Stromal cell of bone marrow (primary cell): ENCODE data around the gene GPD1L.

Source experiments
- DNase-seq: peaks from one replicate; pipeline ENCODE4 v3.0.0-alpha.2; 2012; ENCODE audit warnings: low read depth

Gene GPD1L

GRCh38 chr3:32136703-32137102 lies 30.3 kb downstream of the GPD1L start:
- no peak for DNase-seq

DNA sequence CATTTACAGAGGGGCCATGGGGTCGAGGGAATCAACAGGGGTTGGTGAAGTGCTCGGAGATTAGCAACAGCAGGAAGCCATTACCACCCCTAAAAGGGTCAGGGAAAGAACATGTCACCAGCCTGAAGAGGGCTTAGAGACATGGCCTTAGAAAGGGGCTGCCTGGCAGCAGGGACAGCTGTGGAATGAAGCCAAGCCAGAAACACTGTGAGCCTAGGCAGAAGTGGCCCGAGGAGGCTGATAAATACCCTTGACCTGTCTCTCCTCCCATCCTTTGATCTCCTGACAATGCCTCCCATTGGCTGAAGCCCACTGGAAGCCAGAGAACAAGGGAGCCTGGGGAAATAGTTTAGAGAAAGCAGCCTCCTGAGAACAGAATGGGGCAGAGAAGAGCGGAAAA lies 31.4 kb downstream of the GPD1L start:
- DNase-seq, result no peak

DNA sequence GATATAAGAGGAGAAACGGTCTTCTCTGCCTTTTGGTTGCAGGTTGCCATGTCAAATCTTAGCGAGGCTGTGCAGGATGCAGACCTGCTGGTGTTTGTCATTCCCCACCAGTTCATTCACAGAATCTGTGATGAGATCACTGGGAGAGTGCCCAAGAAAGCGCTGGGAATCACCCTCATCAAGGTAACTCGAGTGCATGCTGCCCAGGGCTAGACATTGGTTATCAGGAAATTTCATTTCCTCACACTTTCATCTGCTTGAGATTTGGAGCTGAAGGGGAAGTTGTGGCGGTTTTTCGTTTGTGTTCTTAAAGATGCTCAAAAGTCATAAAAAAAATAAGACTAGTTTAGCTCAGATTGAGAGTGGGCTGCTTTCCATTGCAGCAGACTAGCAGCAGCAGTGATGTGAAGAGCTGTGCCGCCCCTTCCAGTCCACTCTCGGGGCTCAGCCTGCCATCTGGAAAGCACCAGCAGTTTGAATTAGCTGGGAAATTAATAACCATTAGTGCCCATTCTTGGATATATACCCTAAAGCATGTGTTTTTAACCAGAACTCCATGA lies 32.2 kb downstream of the GPD1L start:
- DNase-seq, result no peak

DNA sequence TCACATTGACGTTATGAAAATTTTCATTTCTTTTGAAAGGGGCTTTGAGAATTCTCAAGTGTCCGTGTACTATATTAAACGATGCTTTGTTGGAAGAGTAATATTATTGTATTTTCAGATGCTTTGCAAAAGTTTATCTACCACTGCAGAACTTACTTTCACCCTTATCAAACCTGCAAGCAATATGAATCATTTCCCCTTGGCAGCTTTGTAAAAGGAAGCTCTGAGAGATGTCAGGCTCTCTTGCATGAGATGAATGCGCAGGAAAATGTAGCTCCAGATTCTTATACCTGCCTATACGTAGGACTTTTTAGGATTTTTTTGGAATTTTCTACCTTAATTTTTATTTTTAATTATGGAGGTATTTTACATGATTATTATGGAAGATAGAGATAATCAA lies 34.5 kb downstream of the GPD1L start:
- no peak for DNase-seq

- DNase-seq, result peak; percentile 62
Observed at GRCh38 chr3:32143849-32144757, 37.7 kb downstream of the GPD1L start.

DNA sequence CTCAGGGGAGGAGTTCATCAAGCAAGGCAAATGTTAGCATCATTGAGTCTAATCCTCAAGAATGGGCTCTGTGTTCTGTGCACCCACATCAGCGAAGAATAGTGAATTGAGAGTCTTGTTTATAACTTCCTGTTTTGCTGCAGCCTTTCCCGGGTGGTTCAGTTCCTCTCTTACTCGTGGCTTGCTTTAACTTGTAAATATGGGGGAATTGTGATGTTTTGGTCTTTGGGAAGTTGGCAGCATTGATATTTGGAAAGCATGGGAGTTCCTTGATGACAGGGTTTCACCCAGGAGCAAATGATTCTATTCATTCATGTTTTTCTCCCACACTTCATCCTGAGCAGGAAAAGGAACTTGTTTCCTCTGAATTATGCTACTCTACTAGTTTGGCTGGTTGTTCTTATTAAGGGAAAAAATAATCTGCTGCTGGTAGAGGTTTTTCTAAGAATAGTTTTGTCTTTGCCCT lies 40.4 kb downstream of the GPD1L start:
- no peak for DNase-seq

GRCh38 chr3:32147509-32147908 lies 41.1 kb downstream of the GPD1L start:
- DNase-seq, result no peak

DNA sequence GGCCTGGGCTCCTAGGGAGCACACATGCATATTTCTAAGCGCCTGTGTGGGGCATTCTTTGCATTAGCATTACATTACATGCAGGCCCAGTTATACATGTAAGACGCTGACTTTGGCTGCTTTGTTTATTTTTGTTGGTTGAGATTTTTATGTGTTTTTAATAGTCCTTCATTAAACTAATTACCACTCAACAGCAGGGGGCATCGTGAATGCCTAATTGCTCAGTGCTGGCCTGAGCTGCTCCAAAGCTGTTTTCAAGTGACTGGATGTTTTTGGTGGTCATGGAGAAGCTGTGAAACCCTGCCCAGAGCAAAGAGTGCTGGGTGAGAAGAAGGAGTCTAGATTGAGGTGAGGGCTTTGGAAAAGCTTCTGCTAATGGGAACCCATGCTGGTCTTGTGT lies 41.5 kb downstream of the GPD1L start:
- DNase-seq, result no peak

DNA sequence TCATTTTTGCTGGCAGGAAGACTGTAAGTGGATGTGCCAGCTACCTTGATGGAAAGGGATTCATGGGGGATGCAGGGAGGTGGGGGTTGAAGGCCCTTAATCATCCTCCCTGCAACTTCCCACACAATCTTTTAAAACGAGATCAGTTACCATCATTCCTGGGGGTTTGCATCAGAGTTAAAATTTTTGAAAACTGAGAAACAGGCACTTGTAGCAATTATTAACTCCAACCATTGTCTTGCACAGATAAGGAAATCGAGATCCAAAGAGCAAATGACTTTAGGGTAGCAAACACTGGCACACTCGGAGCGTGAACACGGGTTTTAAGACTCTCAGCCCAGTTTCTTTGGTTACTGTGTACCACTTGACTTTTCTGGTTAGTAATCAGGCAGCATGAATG lies 41.9 kb downstream of the GPD1L start:
- no peak for DNase-seq

DNA sequence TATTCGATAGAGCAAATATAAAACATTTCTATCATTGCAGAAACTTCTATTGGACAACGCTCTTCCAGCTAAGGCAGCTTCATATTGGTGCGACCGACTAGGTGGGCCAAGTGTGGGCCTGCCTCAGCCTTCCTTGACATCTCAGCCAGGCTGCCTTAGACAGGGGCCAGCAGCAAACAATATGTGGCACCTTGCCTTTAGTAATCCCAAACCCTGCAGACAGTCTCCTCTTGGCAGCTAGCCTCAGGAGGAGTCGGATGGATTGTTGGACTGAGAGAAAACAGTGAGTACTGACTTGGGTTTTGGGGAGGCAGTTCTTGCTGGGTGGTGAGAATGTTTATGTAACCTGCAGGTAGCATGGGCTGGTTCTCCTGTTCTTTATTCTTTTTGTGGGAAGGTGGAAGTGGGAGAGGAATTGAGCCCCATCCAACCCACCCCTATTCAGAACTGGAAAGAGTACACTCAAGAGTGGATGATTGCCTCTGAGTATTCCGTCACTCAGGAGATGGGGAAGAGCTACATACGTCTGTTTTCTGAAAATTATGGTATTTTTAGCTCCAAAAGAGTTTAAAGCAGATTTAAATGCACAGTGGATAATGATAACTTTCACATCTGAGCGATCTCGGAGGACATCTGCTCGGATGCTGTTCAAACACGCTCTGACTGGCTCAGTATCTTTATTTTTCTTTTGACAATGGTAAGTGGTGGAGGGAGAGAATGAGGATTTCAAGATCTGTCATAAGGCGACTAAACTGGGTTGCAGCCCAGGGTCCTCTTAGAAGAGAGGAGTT lies 47.2 kb downstream of the GPD1L start:
- no peak for DNase-seq

DNA sequence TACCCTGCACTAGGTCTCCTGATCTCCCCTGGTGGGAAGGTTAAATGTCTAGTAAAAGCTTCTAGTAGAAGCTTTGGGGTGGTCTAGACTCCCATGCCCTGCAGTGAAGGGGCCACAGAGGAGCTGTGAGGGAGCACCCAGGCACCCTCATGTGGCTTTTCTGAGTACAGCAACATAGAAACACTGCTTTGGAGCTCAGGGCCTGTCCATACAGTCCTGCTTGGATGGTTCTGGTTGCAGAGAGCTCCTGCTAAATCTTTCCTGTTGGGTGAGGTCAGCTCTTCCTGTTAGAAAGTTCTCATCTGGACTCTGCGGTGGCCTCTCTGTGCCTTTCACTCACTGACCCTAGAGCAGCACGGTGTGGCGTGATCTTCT lies 47.8 kb downstream of the GPD1L start:
- no peak for DNase-seq

DNA sequence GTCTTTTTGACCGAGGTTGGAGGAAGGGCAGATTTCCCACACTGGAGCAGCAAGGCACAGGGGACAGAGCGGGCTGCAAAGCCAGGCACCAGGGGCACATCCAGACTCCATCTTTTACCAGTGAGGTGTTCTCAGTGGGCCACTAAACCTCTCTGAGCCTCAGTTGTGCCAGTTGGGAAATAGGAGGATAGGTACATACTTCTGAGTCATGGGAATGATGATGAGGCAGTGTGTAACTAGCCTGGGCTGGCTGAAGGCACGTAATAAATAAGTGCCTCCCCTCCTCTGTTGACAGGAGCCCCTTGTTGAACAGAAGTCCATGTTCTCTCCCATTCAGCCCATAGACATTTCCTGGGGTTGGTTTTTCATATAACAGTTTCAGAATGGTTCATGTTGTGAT lies 48.7 kb downstream of the GPD1L start:
- DNase-seq, result no peak

DNA sequence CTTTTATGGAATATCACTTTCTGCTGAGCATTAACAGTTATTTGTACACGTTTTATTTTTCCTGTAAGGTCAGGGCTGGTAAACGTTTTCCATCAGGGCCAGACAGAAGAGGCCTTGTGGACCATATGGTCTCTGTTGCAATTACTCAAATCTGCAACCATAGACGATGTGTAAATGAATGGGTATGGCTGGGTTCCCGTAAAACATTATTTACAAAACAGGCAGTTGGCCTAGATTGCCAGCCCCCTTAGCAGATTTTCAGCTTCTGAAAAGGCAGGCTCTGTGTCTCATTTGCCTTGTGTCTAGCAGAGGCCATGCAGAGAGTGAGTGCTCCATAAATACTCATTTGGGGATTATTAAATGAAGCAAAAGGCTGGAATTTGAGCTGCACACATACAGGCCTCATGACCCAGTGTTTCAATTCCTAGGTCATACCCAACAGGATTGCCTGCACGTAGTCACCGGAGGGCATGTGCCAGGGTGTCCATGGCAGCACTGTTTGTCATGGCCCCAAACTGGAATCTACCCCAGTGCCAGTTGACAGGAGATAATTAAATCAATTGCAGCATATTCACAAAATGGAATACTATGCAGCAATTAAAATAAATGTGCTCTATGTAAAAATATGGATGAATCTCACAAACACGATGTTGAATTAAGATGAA lies 51.3 kb downstream of the GPD1L start:
- DNase-seq, result no peak

DNA sequence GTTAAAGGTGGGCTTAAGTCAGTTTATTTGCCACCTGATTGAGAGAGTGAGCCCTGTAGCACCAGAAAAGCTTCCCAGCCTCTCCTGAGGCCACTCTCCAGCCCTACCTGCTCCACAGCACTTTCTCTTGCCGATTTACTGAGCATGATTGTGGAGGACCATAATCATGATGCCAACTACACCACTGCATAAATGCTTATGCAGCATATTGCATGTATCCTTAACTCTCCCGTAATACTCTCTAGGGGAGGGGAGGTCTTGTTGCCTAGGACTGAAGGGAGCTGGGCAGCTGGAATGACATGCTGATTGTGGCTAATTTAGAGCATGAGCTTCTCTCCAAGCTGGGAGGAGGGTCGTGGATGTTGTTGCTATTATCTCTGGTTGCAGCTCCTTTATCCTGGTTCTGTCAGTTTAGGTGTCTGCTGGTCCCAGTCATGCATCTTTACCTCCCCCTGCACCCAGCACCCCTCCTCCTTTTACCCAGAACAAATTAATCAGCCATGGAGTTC lies 54.3 kb downstream of the GPD1L start:
- no peak for DNase-seq

DNA sequence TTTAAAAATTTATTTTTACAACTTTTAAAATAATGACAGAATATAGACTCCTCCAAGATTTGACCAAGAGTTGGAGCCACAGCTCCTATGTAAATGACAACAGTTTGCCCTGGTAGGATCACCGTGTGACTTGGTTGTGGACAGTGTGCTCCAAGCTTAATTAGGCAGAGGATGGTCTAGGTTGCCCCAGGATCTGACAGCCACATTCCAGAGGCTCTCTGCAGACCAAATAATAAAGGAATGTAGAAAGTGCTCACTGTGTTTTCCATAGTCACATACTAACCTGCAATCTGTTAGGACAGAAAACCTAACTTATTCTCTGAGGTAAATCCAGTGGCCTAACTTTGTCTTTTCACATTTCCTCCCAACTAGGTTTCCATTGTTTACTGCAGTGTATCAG lies 59.0 kb downstream of the GPD1L start:
- DNase-seq, result no peak

DNA sequence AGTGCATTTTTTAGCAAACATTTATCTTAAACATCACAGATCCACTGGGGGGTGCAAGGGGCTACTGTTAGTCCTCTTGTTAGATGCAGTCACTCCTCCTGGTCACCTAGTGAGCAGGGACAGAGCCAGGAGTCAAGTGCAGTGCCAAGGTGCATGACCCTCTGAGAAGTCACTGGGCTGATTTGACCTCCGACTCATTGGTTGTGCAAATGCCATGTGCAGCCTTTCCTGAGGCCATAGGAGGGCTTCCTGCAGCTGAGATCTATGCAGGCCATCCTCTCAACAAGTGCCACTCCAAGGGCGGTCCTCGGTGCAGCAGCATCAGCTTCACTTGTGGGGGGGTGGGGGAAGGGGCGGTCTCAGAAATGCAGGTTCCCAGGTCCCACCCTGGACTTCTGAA lies 60.2 kb downstream of the GPD1L start:
- DNase-seq, result no peak

DNA sequence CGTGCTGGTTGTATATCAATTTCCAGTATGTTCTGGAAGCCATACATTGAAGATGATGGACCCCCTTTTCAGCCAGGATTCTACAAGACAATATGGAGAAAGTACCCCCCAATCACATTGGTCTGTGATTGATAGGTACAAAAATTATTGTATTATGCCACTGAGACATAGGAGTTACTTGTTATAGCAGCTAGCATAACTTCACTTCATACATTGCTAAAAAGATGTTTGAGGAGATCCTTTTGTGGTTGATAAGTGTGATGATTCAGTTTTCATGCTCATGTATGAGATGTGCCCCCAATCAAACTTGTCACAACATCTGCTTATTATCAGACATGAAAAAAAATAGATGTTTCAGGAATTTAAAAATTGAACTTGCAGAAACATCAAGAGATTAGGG lies 66.0 kb downstream of the GPD1L start:
- DNase-seq, result no peak

GRCh38 chr3:32175607-32176197 lies 69.3 kb downstream of the GPD1L start:
- peak; percentile 35 for DNase-seq

- DNase-seq, result peak; percentile 27
Observed at GRCh38 chr3:32176989-32177701, 70.7 kb downstream of the GPD1L start.

DNA sequence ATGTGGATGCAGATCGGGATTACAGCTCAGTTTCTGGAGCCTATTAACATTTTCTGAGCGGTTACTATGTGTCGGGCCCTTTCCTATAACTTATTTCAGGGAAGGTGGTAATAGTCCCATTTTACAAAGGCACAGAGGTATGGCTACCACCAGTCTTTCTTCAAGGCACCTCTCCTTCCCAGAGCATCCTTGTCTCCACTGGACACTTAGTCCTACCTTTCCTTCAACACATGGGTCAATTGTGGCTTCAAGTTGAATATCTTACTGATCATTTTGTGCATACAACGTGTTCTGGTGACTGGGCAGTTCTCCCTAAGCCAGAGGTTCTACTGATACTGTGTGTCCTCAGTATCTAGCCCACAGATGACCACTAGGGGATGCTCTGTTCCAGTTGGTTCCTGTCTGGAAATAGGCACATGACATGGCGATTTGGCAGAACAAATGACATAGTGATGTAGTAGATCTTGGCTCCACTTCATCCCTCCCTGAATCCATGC lies 71.3 kb downstream of the GPD1L start:
- DNase-seq, result peak; percentile 86
